HepG2 (cell line): ENCODE data around the gene LTBR. TPM values are rescaled to one million over a fixed set of nuclear protein-coding genes. Genes with fewer than 3 reads are reported as not detected.

Experiments
- ASH2L ChIP-seq: fragments of 300-600, 200-600 bp; sonication (generic); IDR thresholded peaks from 2 replicates; pipeline ENCODE4 v1.7.0; 2017; ENCODE audit warnings: low read depth, mild to moderate bottlenecking, moderate library complexity, mixed read lengths, low read length; ENCODE audit not compliant: insufficient read length
- ATF4 ChIP-seq, 2 experiments: fragments of 450-650 bp in 1 of 2; sonication (generic) in 1 of 2; formaldehyde crosslinking; IDR thresholded peaks; 2 replicates each; pipeline versions ENCODE4 v1.5.0 to v1.8.0; 2020 to 2022; ENCODE audit warnings: mild to moderate bottlenecking in 1 of 2, missing genetic modification reagents in 1 of 2
- BHLHE40 ChIP-seq: IDR thresholded peaks from 2 replicates; pipeline ENCODE4 v1.6.1; 2011; ENCODE audit warnings: low read length, improper control_type of control experiment
- CBX1 ChIP-seq: IDR thresholded peaks from one replicate; pipeline ENCODE4 v1.6.1; 2016; ENCODE audit warnings: antibody characterized with exemption, low read depth
- ETS1 ChIP-seq: sonication (generic); formaldehyde crosslinking; IDR thresholded peaks from 2 replicates; pipeline ENCODE4 v1.4.0; 2020; ENCODE audit warnings: missing genetic modification reagents
- IRF9 ChIP-seq: sonication (generic); formaldehyde crosslinking; IDR thresholded peaks from 2 replicates; pipeline ENCODE4 v1.8.0; 2022; ENCODE audit warnings: missing genetic modification reagents, mild to moderate bottlenecking, borderline replicate concordance
- KMT2B ChIP-seq: IDR thresholded peaks from 2 replicates; pipeline ENCODE4 v1.6.1; 2016; ENCODE audit warnings: missing genetic modification reagents, missing compliant biosample characterization
- MTF2 ChIP-seq: sonication (generic); formaldehyde crosslinking; IDR thresholded peaks from 2 replicates; pipeline ENCODE4 v1.5.0; 2020; ENCODE audit warnings: missing genetic modification reagents, borderline replicate concordance
- SALL1 ChIP-seq: sonication (generic); formaldehyde crosslinking; IDR thresholded peaks from 2 replicates; pipeline ENCODE4 v1.8.0; 2022; ENCODE audit warnings: mild to moderate bottlenecking, missing genetic modification reagents
- TBX3 ChIP-seq: fragments of 450-650 bp; IDR thresholded peaks from 2 replicates; pipeline ENCODE4 v1.6.1; 2017; ENCODE audit warnings: antibody characterized with exemption, mild to moderate bottlenecking, inconsistent platforms, borderline replicate concordance
- ZBTB26 ChIP-seq: IDR thresholded peaks from 2 replicates; pipeline ENCODE4 v1.6.1; 2016; ENCODE audit warnings: missing compliant biosample characterization, missing genetic modification reagents, borderline replicate concordance
- ZBTB8A ChIP-seq: sonication (generic); formaldehyde crosslinking; IDR thresholded peaks from 2 replicates; pipeline ENCODE4 v1.4.0; 2020; ENCODE audit warnings: mild to moderate bottlenecking, low read depth, missing genetic modification reagents, borderline replicate concordance
- ZNF251 ChIP-seq: sonication (generic); formaldehyde crosslinking; IDR thresholded peaks from 2 replicates; pipeline ENCODE4 v1.9.0; 2021; ENCODE audit warnings: mild to moderate bottlenecking, missing genetic modification reagents
- ZNF280B ChIP-seq: sonication (generic); formaldehyde crosslinking; IDR thresholded peaks from 2 replicates; pipeline ENCODE4 v1.5.0; 2020; ENCODE audit warnings: missing genetic modification reagents, mild to moderate bottlenecking, borderline replicate concordance
- ZNF512 ChIP-seq: sonication (generic); formaldehyde crosslinking; IDR thresholded peaks from 2 replicates; pipeline ENCODE4 v1.4.0; 2020; ENCODE audit warnings: mild to moderate bottlenecking, missing genetic modification reagents
- ZNF564 ChIP-seq: sonication (generic); formaldehyde crosslinking; IDR thresholded peaks from 2 replicates; pipeline ENCODE4 v1.8.1; 2023; ENCODE audit warnings: mild to moderate bottlenecking, missing genetic modification reagents
- ZNF746 ChIP-seq: sonication (generic); formaldehyde crosslinking; IDR thresholded peaks from 2 replicates; pipeline ENCODE4 v1.8.0; 2022; ENCODE audit warnings: mild to moderate bottlenecking, missing genetic modification reagents
- polyA plus RNA-seq, 8 experiments: library from polyadenylated mRNA; depleted of rRNA in 3 of 8; stranded (reverse) in 7 of 8; unstranded in 1 of 8; fragments of >200 nt; fragmentation: Illumina TruSeq in 4 of 8; extraction: Trizol in 4 of 8; gene quantifications; 2 replicates each; pipeline versions ENCODE4 v1.2.1 to v1.2.3, GENCODE V29; 2011 to 2016; ENCODE audit warnings: low read depth in 4 of 8, missing spikeins in 1 of 8, mixed read lengths in 1 of 8; ENCODE audit not compliant: insufficient read depth in 1 of 8
- total RNA-seq, 5 experiments: library from RNA; depleted of rRNA; stranded (reverse); fragments of >200 nt; fragmentation: Illumina TruSeq; extraction: Trizol; gene quantifications; 2 replicates each; pipeline ENCODE4 v1.2.3, GENCODE V29; 2016; ENCODE audit warnings: low read depth in 1 of 5

LTBR gene
- total and polyA plus RNA-seq, 2 of the 13 experiments (the other 11 are each of a cell fraction or from before 2014, with no cell fraction given), result 31.4 to 34.8 TPM

- no peak for TF ChIP-seq MTF2 (CRISPR knock-in tag)
- peak; percentile 44 for TF ChIP-seq ASH2L
- no peak for TF ChIP-seq BHLHE40
- TF ChIP-seq TBX3, result no peak
- 0 out of 2 replicates have a peak, but pooled peaks have one; percentile 33 for TF ChIP-seq ZBTB8A (CRISPR knock-in tag)
- no peak for TF ChIP-seq ZNF512 (CRISPR knock-in tag)
- TF ChIP-seq ZNF746, result peak; percentile 89
- TF ChIP-seq IRF9 (CRISPR knock-in tag), result peak; percentile 60
- TF ChIP-seq ATF4 (CRISPR knock-in tag; IDR thresholded peaks at IDR 0.05), result peak in 1 of 2 experiments; percentile 70; a peak in 2 of 4 replicates
- peak; percentile 16; the same call in 1 of the 2 replicates for TF ChIP-seq ZBTB26 (CRISPR knock-in tag)
- TF ChIP-seq CBX1, result no peak
- no peak for TF ChIP-seq ZNF251 (CRISPR knock-in tag)
- TF ChIP-seq ZNF564 (CRISPR knock-in tag), result no peak
- TF ChIP-seq ETS1 (CRISPR knock-in tag), result no peak
- TF ChIP-seq SALL1 (CRISPR knock-in tag), result peak; percentile 74
- 0 out of 2 replicates have a peak, but pooled peaks have one; percentile 4 for TF ChIP-seq ZNF280B (CRISPR knock-in tag)
- no peak for TF ChIP-seq KMT2B (CRISPR knock-in tag)
Measured at GRCh38 chr12:6341417-6342139, 42.4 kb upstream of the LTBR start, which contains the start of gene TNFRSF1A (continued).
